Airway epithelial cell (primary cell): ENCODE measurements around the gene TCEANC. TPM values are rescaled to one million over a fixed set of nuclear protein-coding genes. Genes with fewer than 3 reads are reported as not detected.

ENCODE experiments used
- total RNA-seq: library from RNA; depleted of rRNA; stranded (reverse); fragments of >200 nt; gene quantifications from 2 replicates; pipeline ENCODE4 v1.2.3, GENCODE V29; 2015

TCEANC gene, protein sequence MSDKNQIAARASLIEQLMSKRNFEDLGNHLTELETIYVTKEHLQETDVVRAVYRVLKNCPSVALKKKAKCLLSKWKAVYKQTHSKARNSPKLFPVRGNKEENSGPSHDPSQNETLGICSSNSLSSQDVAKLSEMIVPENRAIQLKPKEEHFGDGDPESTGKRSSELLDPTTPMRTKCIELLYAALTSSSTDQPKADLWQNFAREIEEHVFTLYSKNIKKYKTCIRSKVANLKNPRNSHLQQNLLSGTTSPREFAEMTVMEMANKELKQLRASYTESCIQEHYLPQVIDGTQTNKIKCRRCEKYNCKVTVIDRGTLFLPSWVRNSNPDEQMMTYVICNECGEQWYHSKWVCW
- 1.3 and 1.5 TPM in 2 replicates for total RNA-seq

GRCh38 chrX:13652850-13653693 lies at the start of gene TCEANC:
Gene TCEANC (plus strand): TSS chrX:13653141. CDS start chrX:13662509, 9,368 bp downstream.

DNA sequence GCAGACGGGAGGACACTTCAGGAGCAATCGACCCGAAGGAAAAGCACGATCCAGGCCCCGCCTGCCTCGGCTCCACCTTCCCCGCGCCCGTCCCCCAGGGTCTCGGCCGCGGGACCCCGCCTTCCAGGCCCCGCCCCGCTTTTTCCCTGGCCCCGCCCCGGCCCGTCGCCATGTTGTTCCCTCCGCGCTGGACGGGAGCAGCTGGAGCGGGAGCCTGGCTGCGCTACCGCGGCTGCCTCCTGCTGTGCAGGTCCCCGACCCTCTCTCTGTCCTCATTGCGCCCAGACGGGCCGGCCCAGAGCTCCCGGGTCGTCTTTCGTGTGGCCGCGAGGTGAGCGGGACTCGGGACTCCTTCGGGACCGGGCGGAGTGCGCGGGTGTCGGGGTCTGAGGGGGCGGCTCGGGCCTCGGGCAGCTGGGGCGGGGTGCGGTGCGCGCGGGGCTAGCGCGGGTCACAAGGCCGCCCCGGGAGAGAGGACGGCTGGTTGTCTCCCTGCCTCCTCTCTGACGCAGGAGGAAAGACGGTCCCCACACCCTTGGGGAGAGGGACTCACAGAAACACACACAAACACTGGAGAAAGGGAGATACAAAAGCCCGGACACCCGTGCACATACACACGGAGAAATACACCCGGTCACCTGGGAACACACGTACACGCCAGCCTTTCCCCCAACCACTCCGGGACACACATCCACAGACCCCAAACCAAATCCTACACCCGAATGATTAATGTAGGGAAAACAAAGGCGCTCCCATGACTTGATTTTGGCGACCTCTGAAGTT lies 36.2 kb downstream of the TCEANC start, which contains the start of gene RAB9A:
TSS of gene RAB9A (plus strand) at position 171 of the 783 bp plus-strand sequence. CDS start 19,619 bp downstream, outside the sequence.

Other genes starting within 250 kb of the TCEANC start
- gene EGFL6, start 83.5 kb upstream of the TCEANC start, total RNA-seq: 0.14 and 0.28 TPM in 2 replicates
- gene RAB9A, start 36.0 kb downstream of the TCEANC start, total RNA-seq: 47.7 and 58.3 TPM in 2 replicates
- gene TRAPPC2, start 81.5 kb downstream of the TCEANC start, total RNA-seq: 20.9 and 21.1 TPM in 2 replicates
- gene OFD1, start 81.6 kb downstream of the TCEANC start, total RNA-seq: 10.9 and 13.0 TPM in 2 replicates
- gene GPM6B, start 164.0 kb downstream of the TCEANC start, total RNA-seq: 2.8 and 5.7 TPM in 2 replicates